Activated T-helper 1 cell treated with anti-CD3 and anti-CD28 coated beads, Interleukin-2, amount 50 U/mL, for 16 hours (primary cell): ENCODE data around the gene PSMC2.

ENCODE experiments used
- DNase-seq, 2 donors: peaks; one replicate each; pipeline ENCODE4 v3.0.0-alpha.2; 2020; ENCODE audit warnings: low read depth in 1 of 2, low spot score in 1 of 2

PSMC2 gene

DNA sequence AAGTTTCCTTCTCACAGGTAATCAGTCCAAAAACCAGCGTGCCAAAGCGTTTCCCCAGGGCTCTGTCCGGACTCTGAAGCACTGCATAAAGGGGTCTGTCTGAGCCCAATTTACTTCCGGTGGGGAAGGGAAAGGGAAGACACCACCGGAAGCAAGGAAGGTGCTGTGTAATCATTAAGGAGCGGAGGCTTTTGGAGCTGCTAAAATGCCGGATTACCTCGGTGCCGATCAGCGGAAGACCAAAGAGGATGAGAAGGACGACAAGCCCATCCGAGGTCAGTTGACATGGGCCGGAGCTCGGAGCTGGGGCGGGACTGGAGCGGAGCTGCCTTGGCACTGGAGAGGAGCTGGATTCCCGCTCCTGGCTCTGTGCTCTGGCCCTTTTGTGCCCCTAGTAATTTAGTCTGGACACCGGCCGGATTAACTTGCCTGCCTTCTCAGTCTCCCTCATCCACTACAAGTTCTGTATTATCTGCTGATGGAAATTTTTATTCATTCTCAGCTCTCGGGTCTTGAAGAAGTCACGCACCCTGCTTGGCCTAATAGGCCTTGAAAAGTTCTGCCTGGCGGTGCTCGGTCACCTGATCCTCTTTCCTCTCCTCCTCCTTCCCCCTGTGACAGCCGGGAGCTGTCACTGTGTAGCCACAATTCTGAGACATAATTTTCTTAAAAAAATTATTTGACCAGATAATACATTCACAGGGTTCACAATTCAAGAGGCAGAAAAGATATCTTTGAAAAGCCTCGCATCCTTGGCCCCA, at the start of gene PSMC2:
TSS of gene PSMC2 (plus strand) at position 137 of the 761 bp plus-strand sequence. CDS start at position 206, 69 bp downstream.
- DNase-seq, result peak; percentile 61 to 74

DNA sequence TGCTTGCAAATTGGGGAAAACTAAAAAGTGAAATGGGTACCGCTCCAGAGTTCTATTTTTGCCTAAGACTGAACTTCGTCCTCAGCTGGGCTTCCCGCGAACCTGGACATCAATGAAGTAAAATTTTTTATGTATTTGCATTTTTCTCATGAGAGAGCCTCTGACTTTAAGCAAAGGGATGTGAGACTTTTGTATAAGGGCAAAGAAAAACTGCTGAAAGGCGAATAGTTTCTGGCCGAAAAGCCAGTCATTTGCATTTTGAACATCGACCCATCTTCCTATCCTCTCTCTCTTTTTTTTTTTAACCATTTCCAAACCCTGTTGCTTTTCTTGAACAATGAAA, 49.6 kb upstream of the PSMC2 start:
- no peak for DNase-seq

DNA sequence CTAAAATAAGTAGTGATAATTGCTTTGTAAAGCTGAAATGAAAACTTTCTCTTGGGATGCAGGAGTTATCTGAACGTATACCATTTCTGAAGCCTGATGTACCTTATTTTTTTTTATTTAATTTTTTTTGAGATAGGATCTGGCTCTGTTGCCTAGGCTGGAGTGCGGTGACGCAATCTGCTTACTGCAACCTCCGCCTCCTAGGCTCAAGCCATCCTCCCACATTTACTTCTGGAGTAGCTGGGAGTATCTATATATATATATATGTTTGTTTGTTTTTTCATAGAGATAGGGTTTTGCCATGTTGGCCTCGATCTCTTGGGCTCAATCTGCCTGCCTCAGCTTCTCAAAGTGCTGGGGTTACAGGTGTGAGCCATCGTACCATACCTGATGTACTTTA, 47.8 kb upstream of the PSMC2 start:
- no peak for DNase-seq

DNA sequence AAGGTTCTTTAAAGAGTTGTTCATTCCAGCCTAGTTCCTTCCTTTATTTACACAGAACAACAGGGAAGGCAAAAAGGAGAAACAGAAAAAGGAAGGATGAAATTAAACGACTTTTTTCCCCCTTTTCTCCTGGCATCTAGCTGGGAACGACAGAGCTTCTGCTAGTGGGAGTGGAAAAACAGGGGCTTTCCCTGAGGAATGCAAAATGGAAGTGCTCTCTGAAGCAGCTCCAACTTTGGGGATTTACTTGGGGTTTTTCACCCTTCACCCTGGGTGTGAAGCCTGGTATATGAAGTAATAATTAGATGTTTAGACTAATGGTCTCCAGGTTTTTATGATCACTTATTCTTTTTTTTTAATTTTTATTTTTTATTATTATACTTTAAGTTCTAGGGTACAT, 46.0 kb upstream of the PSMC2 start:
- DNase-seq, result no peak

DNA sequence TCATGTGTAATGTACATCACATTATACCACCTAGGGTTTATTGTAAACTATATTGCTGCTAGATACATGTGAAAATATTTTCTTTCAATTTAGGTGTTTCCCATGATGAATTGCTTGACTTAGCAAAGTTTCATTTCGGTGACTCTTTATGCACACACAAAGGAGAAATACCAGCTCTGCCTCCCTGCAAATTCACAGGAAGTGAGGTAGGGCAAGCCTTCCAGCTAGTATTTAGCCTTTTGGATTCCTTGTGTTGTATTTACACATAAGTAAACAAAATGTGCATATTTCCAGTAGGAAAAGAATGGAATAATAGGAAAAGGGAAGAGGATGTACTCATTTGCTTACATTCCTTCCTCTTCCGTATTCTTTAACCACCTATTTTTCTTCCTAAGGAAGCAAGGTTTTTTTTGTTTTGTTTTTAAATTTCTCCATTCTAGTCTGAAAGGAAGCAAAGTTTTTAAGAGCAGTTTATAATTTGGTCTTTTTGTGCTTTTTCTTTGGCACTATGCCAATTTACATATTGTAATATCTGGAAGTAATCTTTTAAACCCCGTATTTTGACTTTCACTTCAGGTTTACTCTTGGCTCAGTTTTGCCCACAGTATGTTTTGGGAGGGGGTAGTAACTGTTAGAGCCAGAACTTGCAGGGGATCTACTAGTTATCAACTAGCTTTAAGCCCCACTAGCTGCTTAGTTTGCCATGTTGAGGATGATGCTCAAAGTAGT, 39.8 kb upstream of the PSMC2 start:
- DNase-seq, result no peak

DNA sequence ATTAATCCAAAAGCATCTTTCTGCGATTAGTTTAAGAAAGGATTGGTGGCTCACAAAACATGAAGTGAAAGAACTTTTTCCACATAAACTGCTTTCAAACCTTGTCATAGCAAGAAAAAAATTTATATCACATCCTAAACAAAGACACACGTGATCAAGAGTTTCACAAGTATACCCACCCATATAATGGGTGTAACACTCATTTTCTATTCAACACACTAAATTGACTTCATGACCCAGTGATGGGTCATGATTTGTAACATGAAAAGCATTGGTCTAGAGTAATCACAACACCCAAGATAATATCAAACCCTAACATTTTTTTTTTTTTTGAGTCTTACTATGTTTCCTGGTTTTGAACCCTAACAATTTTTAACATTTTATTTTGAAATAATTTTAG, 32.6 kb upstream of the PSMC2 start:
- no peak for DNase-seq

DNA sequence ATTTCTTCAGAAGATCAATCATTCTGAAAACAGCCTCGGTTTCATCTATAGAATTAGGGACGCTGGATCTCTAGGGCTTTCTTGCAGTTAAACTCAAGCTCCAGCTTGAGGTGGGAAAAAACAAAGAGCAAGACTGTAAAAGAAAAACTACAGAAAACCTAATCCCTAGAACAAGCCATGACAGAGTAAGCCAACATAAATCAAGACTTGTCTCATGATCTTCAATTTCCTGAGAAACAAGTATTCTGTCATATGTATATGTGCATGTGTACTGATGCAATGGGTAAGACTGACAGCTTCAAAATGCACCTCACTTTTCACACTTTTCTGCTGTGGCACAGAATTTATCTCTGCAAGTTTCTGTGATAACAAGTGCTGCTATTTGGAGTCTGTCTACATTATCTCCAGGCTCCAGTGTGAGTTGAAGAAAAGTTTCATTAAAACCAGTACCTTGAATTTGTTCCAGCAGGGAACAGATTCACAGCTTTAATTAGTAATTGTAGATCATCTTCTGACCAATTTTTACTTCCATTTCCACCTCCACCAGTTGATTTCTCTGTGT, 31.0 kb upstream of the PSMC2 start:
- no peak for DNase-seq

DNA sequence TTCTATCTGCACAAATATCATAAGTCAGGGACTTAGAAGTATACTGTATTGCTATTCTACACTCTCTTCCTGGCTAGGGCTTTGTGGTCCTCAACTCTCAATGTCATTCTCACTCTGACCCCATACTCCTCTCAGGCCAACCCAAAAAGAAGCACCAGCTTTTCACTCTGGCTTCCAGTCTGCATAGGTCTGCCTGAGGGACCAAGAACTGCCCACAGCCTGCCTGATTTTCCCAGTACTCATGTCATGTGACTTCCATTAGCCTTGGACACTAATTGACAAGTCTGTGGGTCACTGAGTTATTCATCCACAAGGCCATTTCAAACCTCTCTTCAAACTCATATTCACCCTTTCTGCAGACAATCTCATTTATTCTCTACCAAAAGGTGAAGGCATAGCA, 30.4 kb upstream of the PSMC2 start:
- no peak for DNase-seq

DNA sequence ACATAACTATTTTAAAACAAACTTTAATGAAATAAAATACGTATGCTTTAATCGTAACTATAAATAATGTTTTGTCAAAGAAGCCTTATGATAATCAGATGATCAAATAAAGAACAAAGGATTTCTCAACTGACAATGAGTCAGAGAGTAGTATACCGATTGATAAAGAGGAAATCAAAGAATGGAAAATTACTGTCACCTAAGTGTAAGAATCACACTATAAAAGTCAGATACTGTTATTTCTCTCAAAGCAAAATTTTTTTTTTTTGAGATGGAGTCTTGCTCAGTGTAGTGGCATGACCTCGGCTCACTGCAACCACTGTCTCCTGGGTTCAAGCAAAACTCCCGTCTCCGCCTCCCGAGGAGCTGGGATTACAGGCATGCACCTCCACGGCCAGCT, 21.7 kb upstream of the PSMC2 start:
- DNase-seq, result no peak

DNA sequence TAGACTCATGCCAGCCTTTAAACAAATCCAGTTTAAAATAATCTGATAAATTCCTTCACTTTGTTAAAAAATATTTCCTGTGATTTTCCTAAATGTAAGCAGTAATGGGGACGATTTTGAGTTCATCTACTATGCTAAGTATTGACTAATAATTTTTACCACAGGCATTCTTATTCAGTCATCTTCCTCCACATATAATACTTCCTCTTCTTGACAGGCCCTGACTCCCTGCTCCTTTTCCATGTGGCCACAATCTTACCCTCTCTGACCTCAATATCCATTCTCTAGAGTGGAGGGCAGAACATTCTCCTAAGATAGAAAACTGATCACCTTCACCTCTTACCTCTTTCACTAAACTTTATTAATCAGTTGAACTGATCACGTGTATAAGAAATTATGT, 10.7 kb upstream of the PSMC2 start:
- no peak for DNase-seq

DNA sequence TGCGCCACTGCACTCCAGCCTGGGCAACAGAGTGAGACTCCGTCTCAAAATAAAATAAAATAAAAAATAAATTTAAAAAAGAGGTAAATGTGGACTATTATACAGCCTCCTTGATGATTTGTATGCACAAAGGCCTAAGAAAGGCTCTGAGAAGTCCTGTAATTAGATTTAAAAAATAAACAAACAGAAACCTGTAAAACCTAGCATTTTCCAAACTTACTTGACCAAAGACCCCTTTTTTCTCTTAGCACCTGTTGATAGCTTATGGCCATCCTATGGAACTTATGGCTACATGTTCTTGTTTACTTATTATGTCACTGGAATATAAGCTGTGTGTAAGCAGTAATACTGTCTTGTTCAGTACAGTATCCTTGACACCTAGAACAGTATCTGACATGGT, 8.6 kb upstream of the PSMC2 start:
- no peak for DNase-seq

DNA sequence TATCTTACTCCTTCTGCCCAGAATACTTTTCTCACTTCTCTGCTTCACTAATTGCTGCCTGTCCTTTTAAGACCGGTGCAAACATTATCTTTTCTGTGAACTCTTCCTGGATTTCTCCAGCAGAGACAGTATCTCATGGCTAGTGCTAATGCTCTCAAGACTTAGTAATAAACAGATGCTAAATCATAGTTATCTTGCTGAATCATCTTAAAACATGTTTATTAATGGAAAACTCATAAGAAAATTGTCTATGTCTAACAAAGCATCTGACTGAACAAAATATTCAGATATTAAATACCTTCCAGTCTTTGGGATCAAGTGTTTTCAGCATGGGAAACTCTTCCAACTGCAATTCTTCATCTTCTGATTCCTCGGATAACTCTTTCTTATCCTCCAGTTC, 6.0 kb upstream of the PSMC2 start:
- DNase-seq, result no peak

DNA sequence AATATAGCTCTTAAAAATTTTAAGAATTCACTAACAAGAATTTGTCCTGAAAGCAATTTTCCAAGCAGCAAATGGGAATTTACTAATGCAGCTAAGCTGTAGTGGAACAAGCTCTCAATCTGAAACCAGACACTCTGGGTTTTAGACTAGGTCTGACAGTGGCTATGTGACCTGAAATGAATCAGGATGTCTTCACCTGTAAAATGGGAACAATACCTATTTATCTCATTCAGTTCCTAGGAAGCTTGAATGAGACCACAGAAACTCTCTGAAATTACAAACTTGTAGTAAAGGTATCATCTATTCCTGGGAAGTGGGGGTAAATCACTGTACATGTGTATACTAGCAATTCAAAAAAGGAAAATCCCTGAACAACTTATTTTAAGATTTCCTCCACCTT, 4.1 kb upstream of the PSMC2 start:
- no peak for DNase-seq

DNA sequence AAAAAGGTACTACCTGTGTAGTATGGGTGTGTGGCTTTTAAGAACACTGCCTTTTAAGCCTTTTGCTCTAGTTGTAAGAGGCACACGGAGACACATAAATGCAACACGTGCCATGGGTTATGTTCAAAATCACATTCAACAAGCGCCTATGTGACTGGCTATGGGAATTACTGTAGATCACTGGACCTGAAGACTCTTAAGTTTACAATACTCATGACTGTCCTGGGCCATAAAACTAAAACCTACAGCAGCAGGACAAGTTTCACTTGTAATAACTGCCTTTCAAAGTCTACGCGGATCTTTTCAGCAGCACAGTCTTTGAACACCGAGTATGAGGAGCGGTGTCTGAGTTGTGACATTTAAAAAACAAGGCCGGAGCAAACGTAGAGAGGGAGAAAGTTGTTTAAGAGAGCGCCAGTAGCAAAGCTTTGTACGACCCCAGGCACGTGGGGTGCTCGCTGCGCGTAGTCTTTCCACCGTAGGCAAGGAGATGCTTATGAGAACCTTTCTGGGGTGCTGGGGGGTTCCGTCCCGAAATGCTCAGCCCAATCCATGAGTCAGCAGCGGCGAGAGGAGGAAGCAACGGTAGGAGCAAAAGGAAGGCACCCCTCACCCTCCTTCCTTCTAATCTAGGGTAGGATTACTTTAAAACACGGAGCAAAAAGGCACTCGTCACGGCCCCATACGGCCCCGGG, 3.5 kb upstream of the PSMC2 start:
- DNase-seq, result no peak

DNA sequence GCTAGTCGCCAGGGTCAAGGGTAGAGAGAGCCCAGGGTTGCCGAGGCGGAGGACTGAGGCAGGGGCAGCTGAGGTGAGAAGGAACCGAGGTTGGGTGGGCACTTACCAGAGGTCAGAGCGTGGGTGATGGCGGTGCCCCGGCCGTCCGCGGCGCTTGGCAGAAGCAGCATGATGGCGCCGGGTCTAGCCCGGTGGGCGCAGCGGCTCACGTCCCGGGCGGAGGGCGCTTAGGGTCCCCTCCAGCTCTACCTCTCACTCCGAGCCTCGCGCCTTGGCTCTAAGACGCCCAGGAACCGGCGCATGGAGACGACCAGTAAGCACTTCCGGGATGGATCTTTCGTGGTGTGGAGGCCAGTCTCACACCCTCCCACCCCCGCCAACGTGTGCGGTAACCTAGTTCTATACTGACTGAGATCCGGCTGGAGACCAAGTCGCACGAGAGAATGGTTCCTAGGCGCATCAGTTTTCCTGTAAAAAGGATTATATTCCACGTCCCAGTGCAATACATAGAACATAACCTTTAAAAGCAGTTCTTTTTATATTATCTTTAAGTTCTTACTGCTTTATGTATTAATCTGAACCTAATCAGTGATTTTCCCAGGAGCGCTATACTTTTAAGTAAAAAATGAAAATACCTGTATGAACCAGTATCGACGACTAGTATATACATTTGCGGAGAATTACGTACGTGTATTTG, 2.8 kb upstream of the PSMC2 start, which contains the start of gene DNAJC2:
TSS of gene DNAJC2 (minus strand) at position 315 of the 697 bp plus-strand sequence. CDS start at position 170, 145 bp downstream.
- peak; percentile 71 to 73 for DNase-seq

DNA sequence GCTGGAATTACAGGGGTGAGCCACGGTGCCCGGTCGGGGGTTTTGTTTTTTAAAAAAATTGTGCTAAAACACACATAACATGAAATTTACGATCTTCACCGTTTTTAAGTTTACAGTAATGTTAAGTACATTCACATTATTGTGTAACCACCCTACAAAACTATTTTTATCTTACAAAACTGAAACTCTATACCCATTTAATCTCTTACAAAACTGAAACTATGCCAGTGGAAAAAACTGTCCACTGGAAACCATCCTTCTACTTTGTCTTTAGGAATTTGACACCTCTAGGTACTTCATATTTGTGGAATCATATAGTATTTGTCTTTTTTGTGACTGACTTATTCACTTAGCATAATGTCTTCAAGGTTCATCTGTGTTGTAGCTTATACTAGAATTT, 1.0 kb upstream of the PSMC2 start:
- DNase-seq, result no peak

DNA sequence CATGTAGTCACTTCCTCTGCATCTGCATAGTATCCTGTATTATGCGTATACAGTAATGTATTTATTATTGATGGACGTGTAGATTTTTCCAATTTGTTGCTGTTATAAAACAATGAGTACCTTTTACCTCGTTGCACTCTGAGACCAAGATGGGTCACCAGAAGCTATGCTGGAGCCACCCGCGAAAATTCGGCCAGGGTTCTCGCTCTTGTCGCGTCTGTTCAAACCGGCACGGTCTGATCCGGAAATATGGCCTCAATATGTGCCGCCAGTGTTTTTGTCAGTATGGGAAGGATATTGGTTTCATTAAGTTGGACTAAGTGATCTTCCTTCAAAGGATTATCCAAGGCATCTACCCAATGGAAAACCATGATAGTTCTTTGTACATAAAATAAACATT, 1.0 kb downstream of the PSMC2 start:
- DNase-seq, result no peak

DNA sequence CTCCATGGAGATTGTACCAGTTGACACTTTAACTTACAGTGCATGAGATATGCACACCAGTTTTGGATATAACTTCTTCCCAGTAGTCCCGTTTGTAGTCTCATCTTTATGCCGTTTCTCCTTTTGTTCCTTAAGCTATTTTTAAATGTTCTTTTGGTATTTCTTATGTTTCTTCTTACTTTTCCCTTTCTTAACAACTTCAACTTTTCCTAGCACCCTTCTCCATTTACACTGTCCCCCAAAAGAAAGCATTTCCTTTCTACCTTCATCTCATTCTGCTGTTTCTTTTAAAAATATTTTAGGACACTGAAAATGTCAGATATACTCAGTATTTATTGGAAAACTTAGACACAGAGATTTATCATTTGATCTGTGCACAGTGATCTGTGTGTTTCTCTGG, 1.5 kb downstream of the PSMC2 start:
- DNase-seq, result no peak

DNA sequence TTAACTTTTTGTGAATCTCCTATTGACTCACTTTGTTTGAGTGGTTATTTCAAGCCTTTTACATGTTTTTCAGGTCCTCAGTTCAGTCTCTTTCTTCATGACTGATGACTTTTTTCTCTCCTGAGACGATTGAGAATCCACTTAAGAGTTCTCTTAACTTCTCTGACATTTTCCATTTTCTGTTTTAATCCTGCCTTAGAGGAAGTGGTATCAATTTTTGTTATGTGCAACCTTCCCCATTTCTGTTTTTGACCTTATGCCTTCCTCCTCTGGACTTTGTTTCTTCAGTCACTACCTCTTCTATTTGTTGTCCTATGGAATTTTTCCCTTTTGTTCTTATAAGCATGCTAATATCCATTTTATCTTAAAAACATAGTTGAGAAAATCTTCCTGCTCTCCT, 2.4 kb downstream of the PSMC2 start:
- DNase-seq, result no peak

DNA sequence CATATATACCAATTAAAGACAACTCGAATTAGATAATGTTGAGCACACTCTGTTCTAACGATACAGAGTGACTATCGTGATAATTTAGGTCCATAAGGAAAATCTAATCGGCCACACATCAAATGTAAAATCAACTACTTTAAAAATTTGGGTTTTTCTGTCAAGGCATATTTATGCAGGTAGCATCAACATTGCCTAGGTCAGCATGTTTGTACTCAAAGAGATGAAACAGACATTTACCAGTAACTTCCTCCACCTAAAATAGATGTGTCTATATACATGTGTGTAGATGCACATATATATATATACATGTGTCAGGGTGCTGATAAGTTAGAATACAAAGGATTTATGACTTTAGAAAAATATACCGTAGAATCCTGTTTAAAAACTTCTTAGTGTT, 22.0 kb downstream of the PSMC2 start:
- no peak for DNase-seq
